HCT116 (cell line): ENCODE results near the gene UBAP2L. TPM values are rescaled to one million over a fixed set of nuclear protein-coding genes. Genes with fewer than 3 reads are reported as not detected.

Source experiments
- ATAC-seq: fragments of 200-7000 bp; cut with Tn5 transposase; 2 replicates; pipeline ENCODE4 v1.9.1; 2020; ENCODE audit warnings: mild to moderate bottlenecking, moderate library complexity
- BruUV-seq: library from RNA; stranded (reverse); fragments of 400-500 nt; replicated peaks from 2 replicates; lab custom pipeline; 2021; lab: Mats Ljungman, UMichigan
- CTCF ChIA-PET: fragments of 300-600 bp; sonication (Branson Sonifier 250); formaldehyde crosslinking; loops from one replicate; lab custom pipeline; 2021; ENCODE audit warnings: antibody characterized with exemption; lab: Charles Lee
- POLR2A ChIA-PET: fragments of 300-600, 350-600 bp; sonication (Branson Sonifier 250); formaldehyde crosslinking; loops from one replicate; lab custom pipeline; 2021; ENCODE audit warnings: antibody characterized with exemption; lab: Charles Lee
- RAD21 ChIA-PET, 2 experiments: fragments of 300-600 bp; sonication (Branson Sonifier 250); formaldehyde crosslinking; loops; one replicate each; lab custom pipeline; 2023; ENCODE audit warnings: low total read pairs in 2 of 2; ENCODE audit not compliant: uncharacterized antibody in 2 of 2, unreplicated experiment in 2 of 2, low non-redundant PET in 1 of 2; lab: Charles Lee
- DNase-seq: peaks from one replicate; pipeline ENCODE4 v3.0.0-alpha.2; 2010; ENCODE audit warnings: low read depth, low spot score
- H2AFZ ChIP-seq: fragments of 200-600 bp; shearing (Covaris generic), sonication (generic); 2 replicates; pipeline ENCODE4 v1.6.1; 2017; ENCODE audit warnings: low read depth, mixed run types, mixed read lengths, antibody characterized with exemption, low read length; ENCODE audit not compliant: poor library complexity, severe bottlenecking
- H3K27ac ChIP-seq: 2 replicates; pipeline ENCODE4 v1.5.1; 2012; ENCODE audit warnings: low read depth, low read length
- H3K27me3 ChIP-seq: fragments of 200-600 bp; sonication (generic); 2 replicates; pipeline ENCODE4 v1.6.1; 2016; ENCODE audit warnings: mixed run types, low read length, mixed read lengths; ENCODE audit not compliant: insufficient read depth
- H3K36me3 ChIP-seq, 2 experiments: fragments of 200-500 bp in 1 of 2; fragments of 200-600 bp in 1 of 2; sonication (Bioruptor generic) in 1 of 2; sonication (generic) in 1 of 2; 2 replicates each; pipeline versions ENCODE4 v1.5.1 to v1.6.1; 2014 to 2016; ENCODE audit warnings: low read length in 2 of 2, inconsistent platforms in 1 of 2, mixed read lengths in 1 of 2, mixed run types in 1 of 2; ENCODE audit not compliant: insufficient read depth in 2 of 2, control insufficient read depth in 1 of 2
- H3K4me1 ChIP-seq, 2 experiments: fragments of 200-600 bp in 1 of 2; sonication (generic) in 1 of 2; 2 replicates each; pipeline versions ENCODE4 v1.5.1 to v1.6.1; 2012 to 2017; ENCODE audit warnings: low read length in 2 of 2, inconsistent platforms in 1 of 2, mild to moderate bottlenecking in 1 of 2, mixed read lengths in 1 of 2, mixed run types in 1 of 2, moderate library complexity in 1 of 2; ENCODE audit not compliant: insufficient read depth in 2 of 2, control insufficient read depth in 1 of 2
- H3K4me2 ChIP-seq: fragments of 200-600 bp; sonication (generic); 2 replicates; pipeline ENCODE4 v1.6.1; 2017; ENCODE audit warnings: mixed run types, low read length, mixed read lengths
- H3K4me3 ChIP-seq, 2 experiments: fragments of 200-600 bp in 1 of 2; sonication (generic) in 1 of 2; replicated peaks in 1 of 2; 2 replicates each; pipeline ENCODE4 v1.5.1; 2011 to 2016; ENCODE audit warnings: low read length in 2 of 2, control low read depth in 1 of 2, low read depth in 1 of 2, mild to moderate bottlenecking in 1 of 2, mixed read lengths in 1 of 2, mixed run types in 1 of 2
- H3K79me2 ChIP-seq: fragments of 200-600 bp; sonication (generic); 2 replicates; pipeline ENCODE4 v1.6.1; 2017; ENCODE audit warnings: mild to moderate bottlenecking, mixed run types, low read length, moderate library complexity, mixed read lengths; ENCODE audit not compliant: insufficient read depth
- H3K9ac ChIP-seq: fragments of 200-600 bp; sonication (generic); 2 replicates; pipeline ENCODE4 v1.6.1; 2016; ENCODE audit warnings: low read length, mixed read lengths
- H3K9me2 ChIP-seq: fragments of 200-600 bp; sonication (generic), shearing (Covaris generic); 2 replicates; pipeline ENCODE4 v1.6.1; 2017; ENCODE audit warnings: mixed run types, mild to moderate bottlenecking, moderate library complexity; ENCODE audit not compliant: insufficient read depth
- H3K9me3 ChIP-seq, 2 experiments: fragments of 200-500 bp in 1 of 2; fragments of 200-600 bp in 1 of 2; sonication (Bioruptor generic) in 1 of 2; sonication (generic) in 1 of 2; 2 replicates each; pipeline ENCODE4 v1.6.1; 2014 to 2017; ENCODE audit warnings: low read length in 2 of 2, mixed read lengths in 2 of 2, inconsistent platforms in 1 of 2, low read depth in 1 of 2, mild to moderate bottlenecking in 1 of 2, mixed run types in 1 of 2, moderate library complexity in 1 of 2; ENCODE audit not compliant: control insufficient read depth in 1 of 2, insufficient read depth in 1 of 2
- H4K20me1 ChIP-seq: fragments of 200-600 bp; sonication (generic), shearing (Covaris generic); 2 replicates; pipeline ENCODE4 v1.6.1; 2017; ENCODE audit warnings: mixed run types, mild to moderate bottlenecking, moderate library complexity; ENCODE audit not compliant: insufficient read depth
- EZH2 ChIP-seq: fragments of 200-600 bp; sonication (generic); IDR thresholded peaks from 2 replicates; pipeline ENCODE4 v1.6.1; 2017; ENCODE audit warnings: antibody characterized with exemption, mixed run types
- RAD21 ChIP-seq: IDR thresholded peaks from 2 replicates; pipeline ENCODE4 v1.6.1; 2012; ENCODE audit warnings: low read depth, mild to moderate bottlenecking
- SIN3A ChIP-seq: IDR thresholded peaks from 2 replicates; pipeline ENCODE4 v1.6.1; 2012; ENCODE audit warnings: low read depth
- SRF ChIP-seq: IDR thresholded peaks from 2 replicates; pipeline ENCODE4 v1.6.1; 2012; ENCODE audit warnings: low read depth
- TCF7L2 ChIP-seq: IDR thresholded peaks from 2 replicates; pipeline ENCODE4 v1.7.0; 2011; ENCODE audit warnings: borderline replicate concordance, inconsistent platforms; ENCODE audit not compliant: insufficient read depth, insufficient read length; ENCODE audit errors: extremely low read depth
- YY1 ChIP-seq: IDR thresholded peaks from 2 replicates; pipeline ENCODE4 v1.6.1; 2011; ENCODE audit warnings: low read length, low read depth, moderate library complexity, mild to moderate bottlenecking; ENCODE audit not compliant: insufficient replicate concordance; ENCODE audit errors: extremely low read depth
- intact Hi-C: fragments of 100-400 bp; cut with micrococcal nuclease; formaldehyde crosslinking; loops from 2 replicates; pipeline ENCODE4 v1.10.0; 2022
- total RNA-seq: library from RNA; stranded (reverse); gene quantifications from one replicate; pipeline ENCODE4 v1.2.1, GENCODE V29; 2021; ENCODE audit not compliant: unreplicated experiment
- TF ChIP-seq, protein P1 (sequence below), 3 experiments: fragments of 200-600 bp in 1 of 3; sonication (generic) in 1 of 3; IDR thresholded peaks in 2 of 3; conservative IDR thresholded peaks in 1 of 3; 2 replicates each; pipeline ENCODE4 v1.5.1; 2012 to 2017; ENCODE audit warnings: low read depth in 2 of 3, low read length in 2 of 3, antibody characterized with exemption in 1 of 3, borderline replicate concordance in 1 of 3, control low read depth in 1 of 3, mild to moderate bottlenecking in 1 of 3, mixed read lengths in 1 of 3, mixed run types in 1 of 3, moderate library complexity in 1 of 3; ENCODE audit not compliant: insufficient read depth in 1 of 3

UBAP2L gene
- total RNA-seq, 1 experiment from 2014 or later = 189 TPM

GRCh38 chr1:154190550-154190949 lies 30.2 kb upstream of the UBAP2L start:
- H3K9me2 ChIP-seq = peaks cover 4% of the 10 kb centered on the region; the same call in 1 of the 2 replicates
- H3K27me3 ChIP-seq = peaks cover 36% of the 10 kb centered on the region; the same call in 1 of the 2 replicates
- no peak for ATAC-seq
- no peak for DNase-seq
- no peak overlapping the region for H3K4me2 ChIP-seq
- H3K4me1 ChIP-seq = peaks cover 0 to 3% of the 10 kb centered on the region in 2 experiments; a peak in 1 of 4 replicates
- TF ChIP-seq EZH2 = no peak
- TF ChIP-seq SRF = no peak
- TF ChIP-seq SIN3A = no peak
- TF ChIP-seq TCF7L2 = no peak
- TF ChIP-seq, protein P1, sequence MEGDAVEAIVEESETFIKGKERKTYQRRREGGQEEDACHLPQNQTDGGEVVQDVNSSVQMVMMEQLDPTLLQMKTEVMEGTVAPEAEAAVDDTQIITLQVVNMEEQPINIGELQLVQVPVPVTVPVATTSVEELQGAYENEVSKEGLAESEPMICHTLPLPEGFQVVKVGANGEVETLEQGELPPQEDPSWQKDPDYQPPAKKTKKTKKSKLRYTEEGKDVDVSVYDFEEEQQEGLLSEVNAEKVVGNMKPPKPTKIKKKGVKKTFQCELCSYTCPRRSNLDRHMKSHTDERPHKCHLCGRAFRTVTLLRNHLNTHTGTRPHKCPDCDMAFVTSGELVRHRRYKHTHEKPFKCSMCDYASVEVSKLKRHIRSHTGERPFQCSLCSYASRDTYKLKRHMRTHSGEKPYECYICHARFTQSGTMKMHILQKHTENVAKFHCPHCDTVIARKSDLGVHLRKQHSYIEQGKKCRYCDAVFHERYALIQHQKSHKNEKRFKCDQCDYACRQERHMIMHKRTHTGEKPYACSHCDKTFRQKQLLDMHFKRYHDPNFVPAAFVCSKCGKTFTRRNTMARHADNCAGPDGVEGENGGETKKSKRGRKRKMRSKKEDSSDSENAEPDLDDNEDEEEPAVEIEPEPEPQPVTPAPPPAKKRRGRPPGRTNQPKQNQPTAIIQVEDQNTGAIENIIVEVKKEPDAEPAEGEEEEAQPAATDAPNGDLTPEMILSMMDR (IDR thresholded peaks at IDR 0.05 in 2 of 3, conservative IDR thresholded peaks at IDR 0.05 in 1 of 3; ENCODE audit: borderline replicate concordance in 1 of 3, insufficient read depth in 1 of 3, low read depth in 2 of 3, low read length in 2 of 3) = no peak
- no peak for TF ChIP-seq RAD21
- no peaks in the 10 kb centered on the region for H3K79me2 ChIP-seq
- BruUV-seq = no TSS peak
- H3K9me3 ChIP-seq = no peaks in the 10 kb centered on the region
- H4K20me1 ChIP-seq = no peaks in the 10 kb centered on the region
- no peak overlapping the region for H3K4me3 ChIP-seq
- no peak overlapping the region for H3K9ac ChIP-seq
- H2AFZ ChIP-seq = no peak overlapping the region
- intact Hi-C loops = no loop called here
- RAD21 ChIA-PET = no interaction called here
- POLR2A ChIA-PET = no interaction called here
- no peak overlapping the region for H3K27ac ChIP-seq
- CTCF ChIA-PET = no interaction called here
- no peaks in the 10 kb centered on the region for H3K36me3 ChIP-seq

GRCh38 chr1:154191990-154192461 lies 28.7 kb upstream of the UBAP2L start, which contains the start of gene TPM3:
TSS of gene TPM3 (minus strand) at chr1:154192100. CDS start at chr1:154192018, 82 bp downstream.
- Histone ChIP-seq H3K36me3 (no peaks in the 10 kb centered on the region), H3K9ac (no peak within 1 kb of the TSS), H3K79me2 (no peaks in the 10 kb centered on the region), H3K27ac (no peak within 1 kb of the TSS), H2AFZ (no peak within 1 kb of the TSS), H3K4me2 (no peak within 1 kb of the TSS), H3K4me1 (peaks cover 2 to 6% of the 10 kb centered on the region in 2 experiments; a peak in 2 of 4 replicates), H3K9me2 (peaks cover 4% of the 10 kb centered on the region; the same call in 1 of the 2 replicates), H3K4me3 (no peak within 1 kb of the TSS), H3K9me3 (no peaks in the 10 kb centered on the region), H3K27me3 (peaks cover 36% of the 10 kb centered on the region; the same call in 1 of the 2 replicates), H4K20me1 (no peaks in the 10 kb centered on the region)
- TF ChIP-seq, protein P1 (IDR thresholded peaks at IDR 0.05 in 2 of 3, conservative IDR thresholded peaks at IDR 0.05 in 1 of 3; ENCODE audit: borderline replicate concordance in 1 of 3, insufficient read depth in 1 of 3, low read depth in 2 of 3, low read length in 2 of 3) = no peak
- TF ChIP-seq TCF7L2 = no peak
- TF ChIP-seq YY1 = no peak
- DNase-seq = no peak
- intact Hi-C loops = no loop called here
- ChIA-PET CTCF (no interaction called here), POLR2A (no interaction called here), RAD21 (no interaction called here)
- BruUV-seq = no TSS peak
- no peak for ATAC-seq
